ENCODE data around the gene MEIS2. TPM values are rescaled to one million over a fixed set of nuclear protein-coding genes. Genes with fewer than 3 reads are reported as not detected.
"Not testable (repeated sequence)": the region's sequence is repeated elsewhere in the genome, so short reads cannot be mapped to it uniquely, and the experiment has no call there.

MEIS2 gene
- total RNA-seq, 2 donors from 2014 or later: 7.1 to 9.7 TPM

GRCh38 chr15:36992454-36992853 lies 107.9 kb downstream of the MEIS2 start:
- no peaks in the 10 kb centered on the region for H3K9me3 Mint-ChIP-seq
- Histone ChIP-seq H3K27me3 (ENCODE audit: control insufficient read depth, insufficient read depth, low read length, poor library complexity, severe bottlenecking) (no peaks in the 10 kb centered on the region), H3K36me3 (ENCODE audit: control insufficient read depth, insufficient read depth, low read length) (no peaks in the 10 kb centered on the region), H3K4me3 (ENCODE audit: low read length) (no peak overlapping the region), H3K9ac (ENCODE audit: extremely low read depth, low read length, poor library complexity, severe bottlenecking) (no peak overlapping the region), H3K27ac (ENCODE audit: low read depth, low read length) (no peak overlapping the region), H3K4me1 (ENCODE audit: control insufficient read depth, insufficient read depth, low read length) (no peaks in the 10 kb centered on the region), H3K9me3 (ENCODE audit: control insufficient read depth, low read length) (no peaks in the 10 kb centered on the region)
- no peaks in the 10 kb centered on the region for H3K27me3 Mint-ChIP-seq (ENCODE audit: insufficient read depth)
- no peak overlapping the region for H3K4me3 Mint-ChIP-seq
- H3K4me1 Mint-ChIP-seq: peaks cover 11% of the 10 kb centered on the region
- H3K27ac Mint-ChIP-seq: no peak overlapping the region
- DNase-seq: no peak
- TF ChIP-seq CTCF (conservative IDR thresholded peaks at IDR 0.05): no peak
- 97 to 100% methylated on average over 1 to 4 of the region's 5 CpGs for WGBS, 2 experiments (ENCODE audit: insufficient coverage in 1 of 2, insufficient read length in 1 of 2)
- no peaks in the 10 kb centered on the region for H3K36me3 Mint-ChIP-seq (ENCODE audit: low read depth)

GRCh38 chr15:36988947-36989346 lies 111.4 kb downstream of the MEIS2 start:
- no peak for TF ChIP-seq CTCF (conservative IDR thresholded peaks at IDR 0.05)
- Mint-ChIP-seq H3K4me3 (no peak overlapping the region), H3K4me1 (peaks cover 12% of the 10 kb centered on the region), H3K36me3 (ENCODE audit: low read depth) (peaks cover 3% of the 10 kb centered on the region), H3K27me3 (ENCODE audit: insufficient read depth) (no peaks in the 10 kb centered on the region), H3K9me3 (peaks cover 13% of the 10 kb centered on the region), H3K27ac (no peak overlapping the region)
- Histone ChIP-seq H3K9me3 (ENCODE audit: control insufficient read depth, low read length) (peaks cover 15% of the 10 kb centered on the region), H3K4me3 (ENCODE audit: low read length) (no peak overlapping the region), H3K36me3 (ENCODE audit: control insufficient read depth, insufficient read depth, low read length) (no peaks in the 10 kb centered on the region), H3K27ac (ENCODE audit: low read depth, low read length) (no peak overlapping the region), H3K27me3 (ENCODE audit: control insufficient read depth, insufficient read depth, low read length, poor library complexity, severe bottlenecking) (no peaks in the 10 kb centered on the region), H3K9ac (ENCODE audit: extremely low read depth, low read length, poor library complexity, severe bottlenecking) (no peak overlapping the region), H3K4me1 (ENCODE audit: control insufficient read depth, insufficient read depth, low read length) (peaks cover 6% of the 10 kb centered on the region)
- DNase-seq: no peak

- Histone ChIP-seq H3K27ac (ENCODE audit: low read depth, low read length) (no peak overlapping the region), H3K9ac (ENCODE audit: extremely low read depth, low read length, poor library complexity, severe bottlenecking) (no peak overlapping the region), H3K4me3 (ENCODE audit: low read length) (no peak overlapping the region), H3K9me3 (ENCODE audit: control insufficient read depth, low read length) (peaks cover 35% of the 10 kb centered on the region), H3K4me1 (ENCODE audit: control insufficient read depth, insufficient read depth, low read length) (peaks cover 6% of the 10 kb centered on the region), H3K36me3 (ENCODE audit: control insufficient read depth, insufficient read depth, low read length) (no peaks in the 10 kb centered on the region), H3K27me3 (ENCODE audit: control insufficient read depth, insufficient read depth, low read length, poor library complexity, severe bottlenecking) (no peaks in the 10 kb centered on the region)
- Mint-ChIP-seq H3K4me3 (no peak overlapping the region), H3K4me1 (peaks cover 17% of the 10 kb centered on the region), H3K27ac (no peak overlapping the region), H3K36me3 (ENCODE audit: low read depth) (peaks cover 3% of the 10 kb centered on the region), H3K27me3 (ENCODE audit: insufficient read depth) (no peaks in the 10 kb centered on the region), H3K9me3 (peaks cover 30% of the 10 kb centered on the region)
- DNase-seq: no peak
- no peak for TF ChIP-seq CTCF (conservative IDR thresholded peaks at IDR 0.05)
These were observed 117.9 kb downstream of the MEIS2 start for GRCh38 chr15:36982430-36982829.

DNA sequence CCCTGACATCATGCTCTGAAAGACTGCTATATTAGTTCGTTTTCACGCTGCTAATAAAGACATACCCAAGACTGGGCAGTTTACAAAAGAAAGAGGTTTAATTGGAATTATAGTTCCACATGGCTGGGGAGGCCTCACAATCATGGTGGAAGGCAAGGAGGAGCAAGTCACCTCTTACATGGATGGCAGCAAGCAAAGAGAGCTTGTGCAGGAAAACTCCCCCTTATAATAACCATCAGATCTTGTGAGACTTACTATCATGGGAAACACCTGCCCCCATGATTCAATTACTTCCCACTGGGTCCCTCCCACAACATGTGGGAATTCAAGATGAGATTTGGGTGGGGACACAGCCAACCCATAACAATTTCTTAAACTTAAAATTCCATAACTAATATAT lies 120.1 kb downstream of the MEIS2 start:
- H3K36me3 Mint-ChIP-seq (ENCODE audit: low read depth): not testable (repeated sequence)
- WGBS, 2 experiments (ENCODE audit: insufficient coverage in 1 of 2, insufficient read length in 1 of 2): 80 to 98% methylated on average over 1 to 2 of the region's 2 CpGs
- H3K9me3 ChIP-seq (ENCODE audit: control insufficient read depth, low read length): peaks cover 34% of the 10 kb centered on the region

More for the DNA sequence above, 120.1 kb downstream of the MEIS2 start:
- not testable (repeated sequence) for H3K4me1 Mint-ChIP-seq; H3K27ac ChIP-seq (ENCODE audit: low read depth, low read length); H3K4me3 Mint-ChIP-seq; H3K27me3 Mint-ChIP-seq (ENCODE audit: insufficient read depth); DNase-seq; H3K36me3 ChIP-seq (ENCODE audit: control insufficient read depth, insufficient read depth, low read length); H3K27me3 ChIP-seq (ENCODE audit: control insufficient read depth, insufficient read depth, low read length, poor library complexity, severe bottlenecking); H3K27ac Mint-ChIP-seq; H3K4me1 ChIP-seq (ENCODE audit: control insufficient read depth, insufficient read depth, low read length); H3K4me3 ChIP-seq (ENCODE audit: low read length); H3K9ac ChIP-seq (ENCODE audit: extremely low read depth, low read length, poor library complexity, severe bottlenecking)
- peaks cover 30% of the 10 kb centered on the region for H3K9me3 Mint-ChIP-seq
